HG03025 (cell line): ENCODE results near the gene DPEP1.

Source experiments
- ATAC-seq: cut with Tn5 transposase; IDR thresholded peaks from one replicate; pipeline ENCODE4 v1.9.1; 2021; ENCODE audit warnings: mild to moderate bottlenecking, moderate library complexity; ENCODE audit not compliant: unreplicated experiment, low FRiP score

The DPEP1 gene

DNA sequence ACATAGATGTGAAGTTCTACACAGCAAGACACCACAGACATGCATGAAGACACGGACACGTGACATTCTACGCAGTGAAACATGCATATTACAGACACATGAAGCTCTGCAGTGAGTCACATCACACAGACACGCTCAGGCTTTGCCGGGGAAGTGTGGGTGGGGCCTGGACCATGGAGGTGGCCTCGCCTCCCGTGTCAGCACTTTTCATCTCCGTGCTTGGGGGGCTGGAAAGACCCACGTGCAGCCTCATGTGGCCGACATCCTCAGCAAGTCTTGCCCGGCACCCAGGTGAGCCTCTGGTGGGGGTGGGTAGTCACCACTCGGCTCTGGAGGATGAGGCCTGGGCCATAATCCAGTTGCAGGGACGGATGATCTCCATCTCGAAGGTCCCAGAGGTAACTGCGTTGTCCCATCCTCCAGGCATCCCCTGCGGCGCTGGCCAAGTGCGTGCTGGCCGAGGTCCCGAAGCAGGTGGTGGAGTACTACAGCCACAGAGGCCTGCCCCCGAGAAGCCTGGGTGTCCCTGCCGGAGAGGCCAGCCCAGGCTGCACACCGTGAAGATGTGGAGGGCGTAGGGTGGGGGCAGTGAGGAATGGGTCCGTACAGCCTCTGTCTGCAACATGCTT, 17.3 kb upstream of the DPEP1 start:
- no peak for ATAC-seq

DNA sequence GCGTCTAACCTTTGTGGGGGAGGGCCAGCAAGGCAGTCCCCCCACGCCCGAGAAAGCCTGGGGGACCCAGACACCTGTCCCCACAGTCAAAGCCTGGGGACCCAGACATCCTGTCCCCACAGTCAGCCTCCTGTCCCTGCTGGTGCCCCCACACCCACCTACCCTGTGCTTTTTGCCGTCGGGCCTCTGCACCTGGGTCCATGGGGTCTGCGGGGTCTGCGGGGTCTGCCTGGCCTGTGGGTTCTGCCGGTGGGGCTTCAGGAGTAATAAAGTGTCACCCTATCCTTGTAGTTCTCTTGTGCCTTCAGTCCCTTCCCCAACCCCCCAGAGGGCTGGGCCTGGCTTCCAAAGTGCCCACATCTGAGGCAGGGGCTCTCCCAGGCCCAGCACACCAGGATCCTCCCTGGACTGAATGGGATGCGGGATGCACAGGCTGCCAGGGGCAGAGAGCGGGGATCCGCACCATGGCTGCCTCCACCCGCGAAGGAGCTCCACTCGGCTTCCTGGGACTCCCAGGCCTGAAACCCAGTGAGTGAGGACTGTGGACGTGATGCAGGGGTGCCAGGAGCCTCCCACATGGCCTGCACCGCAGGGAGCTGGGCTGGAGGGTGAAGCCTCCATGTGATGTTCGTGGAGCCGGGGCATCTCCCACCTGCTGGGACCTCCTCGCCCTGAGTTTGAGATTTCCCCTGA, 16.3 kb upstream of the DPEP1 start:
- ATAC-seq = no peak

DNA sequence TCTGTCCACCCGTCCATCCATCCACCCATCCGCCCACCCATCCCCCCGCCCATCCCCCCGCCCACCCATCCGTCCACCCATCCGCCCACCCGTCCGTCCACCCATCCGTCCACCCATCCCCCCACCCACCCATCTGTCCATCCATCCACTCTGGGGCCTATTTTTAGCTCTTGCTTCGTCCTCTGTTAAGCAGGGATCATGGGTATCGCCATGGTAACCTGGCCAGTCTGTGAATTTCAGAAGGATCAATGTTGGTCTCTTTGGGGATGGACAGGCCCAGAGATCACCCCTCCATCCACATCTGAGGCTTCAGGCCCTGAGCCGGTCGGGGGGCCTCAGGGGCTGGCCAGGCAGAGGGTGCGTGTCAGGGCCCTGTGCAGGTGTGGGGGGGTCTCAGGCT, 15.2 kb upstream of the DPEP1 start:
- no peak for ATAC-seq

DNA sequence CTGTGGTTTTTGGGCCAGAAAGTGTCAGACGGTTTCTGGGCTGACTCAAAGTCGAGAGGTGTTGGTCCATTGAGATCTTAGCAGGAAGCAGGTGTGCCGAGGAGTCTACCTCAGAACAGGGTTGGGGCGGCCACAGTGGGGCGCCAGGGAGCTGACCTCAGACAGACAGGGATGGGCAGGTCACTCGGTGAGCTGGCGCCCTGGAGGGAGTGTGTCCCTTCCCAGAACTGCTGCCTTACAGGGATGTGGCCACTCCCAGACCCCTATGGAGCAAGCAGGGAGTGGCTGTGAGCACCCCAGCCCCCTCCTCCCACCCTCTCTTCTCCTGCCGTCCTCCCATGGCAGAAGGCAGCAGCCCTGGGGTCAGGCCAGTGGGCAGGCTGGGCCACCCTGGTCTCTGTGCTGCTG, 14.0 kb upstream of the DPEP1 start:
- no peak for ATAC-seq

DNA sequence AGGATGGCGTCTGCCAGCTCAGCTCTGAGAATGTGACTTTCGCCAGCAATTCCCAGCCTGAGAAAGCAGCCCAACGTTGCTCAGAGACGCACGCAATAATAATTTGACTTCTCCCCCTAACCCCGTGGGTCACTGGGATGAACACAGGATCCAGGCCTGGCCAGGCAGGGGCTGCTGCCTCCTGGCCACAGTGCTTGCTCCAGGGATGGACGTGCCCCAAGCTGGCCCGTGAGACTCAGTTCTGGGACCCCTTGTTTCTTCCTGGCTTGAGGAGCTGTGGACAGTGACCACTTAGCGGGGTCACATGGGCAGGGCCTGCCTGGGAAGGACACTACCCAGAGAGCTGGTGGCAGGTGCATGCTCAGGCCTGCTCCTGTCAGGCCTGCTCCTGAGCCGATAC, 13.5 kb upstream of the DPEP1 start:
- no peak for ATAC-seq

DNA sequence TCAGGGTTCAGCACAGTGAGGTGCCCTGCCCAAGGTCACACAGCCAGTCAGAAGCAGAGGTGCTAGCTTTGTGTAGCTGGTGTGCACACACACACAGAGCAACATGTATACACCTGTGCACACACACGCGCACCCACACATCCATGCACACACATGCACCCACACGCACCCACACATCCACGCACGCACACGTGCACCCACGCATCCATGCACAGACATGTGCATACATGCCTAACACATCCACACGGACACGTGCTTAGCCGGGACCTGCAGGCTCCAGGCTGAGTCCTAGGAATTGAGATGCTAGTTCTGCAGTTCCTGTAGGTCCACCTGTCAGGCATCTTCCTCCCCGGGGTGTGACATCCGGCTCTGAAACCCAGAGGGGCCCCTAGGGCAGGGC, 13.0 kb upstream of the DPEP1 start:
- no peak for ATAC-seq

DNA sequence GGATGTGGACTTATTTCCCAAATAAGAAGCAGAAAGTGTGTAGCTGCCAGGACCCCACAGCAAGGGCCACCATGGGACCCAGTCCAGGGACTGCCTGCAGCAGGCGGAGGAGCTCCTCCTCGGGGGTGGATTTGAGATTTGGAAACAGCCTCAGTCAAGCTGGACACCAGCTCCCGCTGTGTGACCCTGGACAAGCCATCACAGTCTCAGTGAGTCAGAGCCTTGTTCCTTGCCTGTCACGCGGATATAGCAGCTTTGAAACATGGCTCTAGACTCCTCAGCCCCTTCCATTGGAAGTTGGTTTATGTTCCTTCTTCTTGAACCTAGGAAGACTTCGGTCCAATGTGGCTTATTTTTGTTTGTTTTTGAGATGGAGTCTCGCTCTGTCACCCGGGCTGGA, 12.5 kb upstream of the DPEP1 start:
- ATAC-seq = no peak

DNA sequence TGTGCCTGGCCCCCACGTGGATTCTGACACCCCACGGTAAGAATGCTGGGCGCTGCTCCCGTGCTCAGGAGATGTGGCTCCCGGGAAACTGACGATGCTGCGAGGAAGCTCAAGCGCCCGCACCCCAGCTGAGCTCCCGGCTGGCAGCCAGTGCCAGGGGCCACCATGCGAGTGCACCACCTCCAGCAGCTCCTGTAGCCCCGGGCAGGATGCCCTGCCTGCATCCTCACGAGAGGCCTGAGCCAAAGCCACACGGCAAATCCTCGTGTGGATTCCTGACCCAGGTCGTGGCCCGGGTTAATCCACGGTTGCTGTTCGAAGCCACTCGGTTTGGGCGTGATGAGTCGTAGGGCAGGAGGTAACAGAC, 11.6 kb upstream of the DPEP1 start:
- ATAC-seq = no peak

DNA sequence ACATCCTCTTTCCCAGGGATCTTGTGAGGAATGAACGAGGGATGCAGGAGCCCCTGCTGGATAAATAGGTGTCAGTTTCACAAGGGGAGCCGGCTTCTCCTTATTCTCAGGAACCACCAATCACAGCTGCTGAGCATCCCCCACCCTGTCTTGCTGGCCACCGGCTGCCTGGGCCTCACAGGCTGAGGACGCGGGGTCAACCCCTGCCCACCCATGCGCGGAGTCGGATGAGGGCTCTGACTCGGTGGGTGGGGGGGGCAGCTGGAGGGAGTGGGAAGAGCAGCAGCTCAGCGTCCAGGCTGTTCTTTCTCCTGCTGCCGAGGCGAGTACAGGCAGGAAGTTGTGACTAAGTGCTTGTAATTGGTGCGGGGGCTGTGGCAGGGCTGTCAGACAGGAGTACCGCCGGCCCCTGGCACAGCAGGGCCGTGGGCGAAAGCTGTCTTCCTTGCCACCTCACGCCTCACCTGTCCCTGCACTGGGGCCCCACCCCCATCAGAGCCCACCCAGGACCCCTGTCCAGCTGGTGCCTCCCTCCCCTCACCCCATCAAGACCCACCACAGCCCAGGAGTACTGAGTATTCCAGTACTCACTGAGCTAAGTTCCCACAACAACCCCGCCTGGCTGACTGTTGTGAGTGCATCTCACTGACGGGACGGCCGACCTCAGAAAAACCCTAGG, 11.0 kb upstream of the DPEP1 start:
- ATAC-seq = no peak

DNA sequence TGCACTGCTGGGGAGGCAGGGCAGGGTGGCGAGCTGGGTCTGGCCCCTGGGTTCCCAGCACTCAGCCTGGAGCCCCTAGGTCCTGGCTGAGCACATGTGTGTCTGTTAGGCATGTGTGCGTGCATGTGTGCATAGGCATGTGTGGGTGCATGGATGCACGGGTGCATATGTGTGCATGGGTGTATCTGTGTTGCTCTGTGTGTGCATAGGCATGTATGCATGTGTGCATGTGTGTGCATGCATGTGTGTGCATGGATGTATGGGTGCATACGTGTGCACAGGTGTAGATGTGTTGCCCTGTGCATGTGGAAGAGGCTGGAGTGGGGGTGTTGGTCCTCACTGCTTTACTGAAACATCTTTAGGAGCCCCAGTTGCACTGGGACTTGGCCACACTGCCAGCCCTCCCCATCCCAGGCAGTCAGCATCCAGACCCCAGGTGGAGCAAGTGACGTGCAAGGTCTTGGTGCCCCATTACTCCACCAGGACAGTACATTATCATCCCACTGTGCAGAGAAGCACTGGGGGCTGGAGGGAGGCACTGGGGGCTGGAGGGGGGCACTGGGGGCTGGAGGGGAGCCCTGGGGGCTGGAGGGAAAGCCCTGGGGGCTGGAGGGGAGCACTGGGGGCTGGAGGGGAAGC, 10.4 kb upstream of the DPEP1 start:
- ATAC-seq = no peak

DNA sequence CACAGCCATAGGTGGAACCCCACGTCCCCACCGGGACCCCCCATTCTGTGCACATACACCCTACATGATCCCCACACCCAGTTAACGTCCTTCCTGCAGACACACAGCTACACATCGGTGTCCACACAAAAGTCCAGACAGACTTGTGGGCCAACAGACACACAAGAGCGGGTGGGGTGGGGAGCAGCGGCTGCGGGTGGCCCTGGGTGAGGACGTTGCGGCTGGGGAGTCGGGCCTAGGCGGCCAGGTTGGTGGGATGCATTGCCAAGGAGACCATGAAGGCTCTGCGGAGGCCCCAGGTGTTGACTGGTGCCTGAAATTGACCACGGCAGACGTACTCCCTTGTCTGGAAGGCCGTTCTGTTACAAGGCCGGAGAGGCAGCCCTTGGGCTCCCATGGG, 8.7 kb upstream of the DPEP1 start:
- no peak for ATAC-seq

DNA sequence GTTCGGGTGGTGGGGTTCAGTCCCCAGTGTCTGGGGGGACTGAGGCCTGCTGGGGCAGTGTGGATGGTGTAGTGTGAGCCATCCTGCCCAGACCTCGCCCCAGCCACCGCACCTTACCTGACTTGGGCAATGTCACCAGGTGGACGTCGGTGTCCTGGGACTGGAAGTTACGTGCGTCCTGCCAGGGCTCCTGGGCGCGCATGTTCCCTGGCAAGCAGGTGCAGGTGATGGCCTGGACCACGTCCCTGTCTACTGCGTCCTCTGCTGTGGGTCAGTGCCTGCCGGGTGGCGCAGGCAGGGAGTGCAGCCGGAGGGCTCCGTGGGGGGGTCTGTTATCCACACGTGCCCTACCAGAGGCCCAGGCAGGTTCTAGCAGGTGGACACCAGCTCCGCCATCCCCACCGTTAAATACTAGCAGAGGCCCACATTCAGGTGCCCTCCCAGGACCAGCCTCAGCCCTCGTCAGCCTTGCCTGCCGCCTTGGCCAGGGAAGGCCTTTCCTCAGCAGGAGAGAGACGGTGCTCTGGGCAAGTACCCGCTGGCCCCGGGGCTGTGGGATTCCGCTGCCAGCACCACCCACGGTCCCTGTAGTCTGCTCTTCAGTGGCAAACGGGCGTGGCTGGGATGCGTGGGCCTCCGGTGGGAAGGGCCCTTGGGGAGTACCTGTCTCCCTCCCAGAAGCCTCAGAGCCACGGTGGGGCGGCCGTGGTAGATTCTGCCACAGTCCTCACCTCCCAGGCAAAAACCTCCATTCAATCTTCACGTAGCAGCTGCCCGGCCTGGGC, 8.1 kb upstream of the DPEP1 start:
- ATAC-seq = no peak

DNA sequence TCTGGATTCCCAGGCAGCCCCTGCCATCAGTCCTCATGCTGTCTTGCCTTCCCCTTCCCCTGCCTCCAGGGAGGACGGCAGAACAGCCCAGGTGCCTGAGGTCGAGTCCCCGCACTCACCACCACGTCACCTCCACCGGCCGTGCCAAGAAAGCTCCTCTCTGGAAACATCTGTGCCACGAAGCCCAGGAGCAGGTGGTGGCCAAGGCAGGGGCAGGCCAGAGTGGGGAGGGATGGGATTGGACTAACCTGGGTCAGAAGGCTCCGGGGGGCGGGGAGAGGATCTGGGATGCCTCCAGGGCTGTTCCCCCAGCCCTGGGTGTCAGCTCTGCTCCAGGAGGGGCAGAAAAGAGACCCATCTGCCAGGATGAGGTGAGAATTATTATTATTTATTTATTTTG, 7.4 kb upstream of the DPEP1 start:
- ATAC-seq = no peak

DNA sequence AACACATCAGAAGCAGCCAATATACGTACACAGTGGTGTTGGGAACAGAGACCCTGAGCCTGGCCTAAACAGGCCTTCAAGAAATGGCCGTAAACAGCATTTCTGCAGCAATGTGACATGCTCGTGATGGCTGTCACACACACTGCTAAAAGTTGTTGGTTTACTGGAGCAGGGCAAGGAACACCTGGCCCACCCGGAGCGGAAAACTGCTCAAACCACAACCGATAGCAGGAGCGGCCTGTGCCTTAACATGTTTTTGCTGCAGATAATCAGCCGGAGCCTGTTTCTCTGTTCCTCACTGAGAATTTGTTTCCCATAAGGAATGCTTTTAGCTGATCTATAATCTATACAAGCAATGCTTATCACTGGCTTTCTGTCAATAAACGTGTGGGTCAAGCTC, 6.0 kb upstream of the DPEP1 start:
- ATAC-seq = no peak

DNA sequence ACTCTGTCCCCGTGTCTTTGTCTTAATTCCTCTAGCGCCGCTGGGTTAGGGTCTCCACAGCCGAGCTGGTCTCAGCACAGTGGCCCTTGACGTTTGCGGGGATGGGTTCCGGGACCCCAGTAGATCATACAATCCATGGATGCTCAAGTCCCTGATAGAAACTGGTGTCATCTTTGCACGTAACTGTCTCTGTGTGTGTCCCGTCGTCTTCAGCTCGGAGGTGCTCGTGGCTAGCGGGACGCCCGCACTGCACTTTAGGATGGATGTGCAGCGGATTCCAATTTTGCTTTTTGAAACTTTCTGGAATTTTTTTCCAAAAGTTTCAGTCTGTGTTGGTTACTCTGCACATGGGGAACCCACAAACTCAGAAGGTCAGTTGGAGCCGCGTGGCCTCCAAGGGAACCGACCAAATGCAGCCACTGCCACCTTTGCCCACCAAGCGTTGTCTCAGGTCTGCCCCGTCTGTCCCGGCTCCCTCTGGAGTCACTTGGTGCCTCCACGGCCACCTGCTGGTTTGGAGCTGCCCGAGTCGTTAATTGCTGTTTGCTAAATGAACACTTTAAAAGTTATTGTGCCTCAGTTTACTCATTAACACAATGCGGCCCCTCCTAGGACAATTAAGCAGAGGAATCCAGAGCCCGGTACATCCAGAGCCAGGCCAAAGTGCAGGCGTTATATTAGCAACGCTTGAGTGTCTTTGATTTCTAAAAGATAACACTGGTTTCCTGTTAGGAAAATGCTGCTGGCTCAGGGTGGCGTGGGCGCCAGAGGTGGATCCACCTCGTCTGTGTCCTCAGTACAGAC, 5.3 kb upstream of the DPEP1 start:
- ATAC-seq = no peak

DNA sequence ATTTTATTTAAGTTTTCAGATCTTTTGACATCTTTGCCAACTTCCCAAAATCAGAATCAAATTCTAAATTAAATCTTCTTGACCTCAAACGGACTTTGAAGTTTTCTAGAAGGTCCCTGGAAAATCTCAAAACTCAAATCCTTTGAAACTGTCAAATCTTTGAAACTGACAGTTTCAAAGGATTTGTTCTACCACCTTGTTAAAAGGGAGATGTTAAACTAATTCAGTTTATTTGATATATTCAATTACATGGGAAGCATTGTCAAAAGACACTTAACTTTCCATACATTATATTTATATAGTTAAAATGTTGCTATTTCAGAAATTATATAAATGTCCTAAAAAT, 3.4 kb upstream of the DPEP1 start:
- ATAC-seq = no peak

DNA sequence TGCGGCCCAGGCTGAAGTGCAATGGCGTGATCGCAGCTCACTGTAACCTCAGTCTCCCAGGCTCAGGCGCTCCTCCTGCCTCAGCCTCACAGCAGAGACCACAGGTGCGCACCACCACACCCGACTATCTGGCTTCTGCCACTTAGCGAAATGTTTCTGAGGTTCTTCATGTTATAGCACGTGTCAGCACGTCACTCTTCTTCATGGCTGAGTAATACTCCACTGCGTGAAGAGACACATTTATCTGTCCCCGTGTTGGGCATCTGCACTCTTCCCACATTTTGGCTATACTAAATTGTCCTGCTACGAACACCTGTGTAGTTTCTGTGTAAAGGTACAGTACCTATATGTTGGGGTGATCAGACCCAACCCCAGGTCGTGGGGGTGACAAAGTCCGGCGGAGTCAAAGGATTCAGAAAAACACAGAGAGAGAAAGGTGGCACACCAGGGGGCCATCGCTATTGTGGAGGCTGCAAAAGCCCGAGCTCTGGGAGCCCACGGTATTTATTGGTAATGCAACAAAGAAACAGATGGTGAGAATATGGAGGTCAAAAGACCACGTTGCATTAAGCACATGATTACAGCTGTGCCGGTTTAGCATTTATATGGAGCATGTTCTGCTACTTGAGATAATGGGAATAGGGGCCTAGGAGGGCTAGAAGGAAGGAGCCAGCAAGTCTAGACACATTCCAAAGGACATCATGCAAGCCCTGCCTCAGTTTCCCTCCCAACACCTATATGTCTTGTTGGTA, 851 bp upstream of the DPEP1 start:
- no peak for ATAC-seq

DNA sequence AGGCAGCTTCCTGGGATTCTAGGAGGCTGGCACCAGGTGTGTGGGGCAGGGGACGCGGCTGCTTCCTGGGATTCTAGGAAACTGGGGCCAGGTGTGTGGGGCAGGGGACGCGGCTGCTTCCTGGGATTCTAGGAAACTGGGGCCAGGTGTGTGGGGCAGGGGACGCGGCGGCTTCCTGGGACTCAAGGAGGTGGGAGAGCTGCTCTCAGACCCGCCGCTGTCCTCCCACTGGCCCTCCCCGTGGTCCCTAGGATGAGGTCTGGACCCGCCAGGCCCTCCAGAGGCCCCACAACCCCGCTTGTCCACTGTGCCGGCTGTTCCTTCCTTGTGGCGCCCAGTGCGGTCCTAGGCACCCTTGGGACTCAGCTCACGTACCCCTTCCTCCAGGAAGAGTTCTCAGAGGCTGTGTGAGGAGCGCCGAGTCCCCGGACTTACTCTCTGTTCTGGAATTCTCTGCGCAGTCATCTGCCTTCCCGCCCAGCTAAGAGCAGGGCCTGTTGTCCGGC, 565 bp downstream of the DPEP1 start:
- ATAC-seq = no peak

DNA sequence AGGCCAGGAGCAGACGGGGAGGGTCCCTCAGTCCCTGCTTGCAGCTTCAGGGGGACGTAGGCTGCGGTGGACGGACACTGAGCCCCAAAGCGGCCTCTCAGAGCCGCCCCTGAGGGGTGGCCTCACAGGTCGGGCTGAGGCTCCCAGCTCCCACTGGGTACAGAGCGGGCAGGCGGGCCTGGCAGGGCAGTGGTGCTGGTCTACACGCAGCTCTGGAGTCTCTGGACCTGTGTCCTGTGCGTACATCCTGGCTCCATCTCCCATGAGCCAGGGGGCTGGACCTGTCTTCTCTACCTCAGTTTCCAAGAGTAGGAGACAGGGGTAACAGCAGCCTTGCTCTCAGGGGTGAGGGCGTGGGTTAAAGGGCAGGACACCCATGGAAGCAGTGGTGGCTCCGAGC, 1.7 kb downstream of the DPEP1 start:
- ATAC-seq = no peak
